Measurements from ENCODE around the gene PUM2.

The PUM2 gene

DNA sequence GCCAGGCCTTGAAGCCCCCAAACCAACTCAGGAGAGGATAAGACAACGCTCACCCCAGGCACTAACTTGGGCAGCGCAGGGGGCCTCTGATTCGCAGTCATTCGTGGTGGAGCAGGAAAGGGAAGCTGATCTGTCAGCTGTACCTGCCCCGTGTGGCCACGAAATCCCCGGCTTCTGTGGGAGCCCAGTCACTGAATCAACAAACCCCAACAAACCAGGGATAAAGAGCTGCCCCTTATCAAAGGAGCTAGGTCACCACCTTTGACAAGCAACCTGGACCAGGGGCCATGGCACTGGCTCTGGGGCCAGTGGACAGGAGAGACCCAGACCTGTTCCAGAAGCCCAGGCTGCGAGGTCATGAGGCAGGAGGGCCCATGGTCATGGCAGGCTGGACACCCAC is 140.2 kb downstream of the PUM2 start:
- no peak for TF ChIP-seq FOXM1 (IDR thresholded peaks at IDR 0.05; ENCODE audit: borderline replicate concordance, low read depth)
- TF ChIP-seq CREB1 (IDR thresholded peaks at IDR 0.05; ENCODE audit: low read depth), result no peak
- no peak for TF ChIP-seq YY1 (IDR thresholded peaks at IDR 0.05; ENCODE audit: low read depth)
- TF ChIP-seq, protein P1, sequence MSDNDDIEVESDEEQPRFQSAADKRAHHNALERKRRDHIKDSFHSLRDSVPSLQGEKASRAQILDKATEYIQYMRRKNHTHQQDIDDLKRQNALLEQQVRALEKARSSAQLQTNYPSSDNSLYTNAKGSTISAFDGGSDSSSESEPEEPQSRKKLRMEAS (IDR thresholded peaks at IDR 0.05), result no peak
- TF ChIP-seq EP300 (IDR thresholded peaks at IDR 0.05; ENCODE audit: borderline replicate concordance), result no peak
- TF ChIP-seq, protein P2, sequence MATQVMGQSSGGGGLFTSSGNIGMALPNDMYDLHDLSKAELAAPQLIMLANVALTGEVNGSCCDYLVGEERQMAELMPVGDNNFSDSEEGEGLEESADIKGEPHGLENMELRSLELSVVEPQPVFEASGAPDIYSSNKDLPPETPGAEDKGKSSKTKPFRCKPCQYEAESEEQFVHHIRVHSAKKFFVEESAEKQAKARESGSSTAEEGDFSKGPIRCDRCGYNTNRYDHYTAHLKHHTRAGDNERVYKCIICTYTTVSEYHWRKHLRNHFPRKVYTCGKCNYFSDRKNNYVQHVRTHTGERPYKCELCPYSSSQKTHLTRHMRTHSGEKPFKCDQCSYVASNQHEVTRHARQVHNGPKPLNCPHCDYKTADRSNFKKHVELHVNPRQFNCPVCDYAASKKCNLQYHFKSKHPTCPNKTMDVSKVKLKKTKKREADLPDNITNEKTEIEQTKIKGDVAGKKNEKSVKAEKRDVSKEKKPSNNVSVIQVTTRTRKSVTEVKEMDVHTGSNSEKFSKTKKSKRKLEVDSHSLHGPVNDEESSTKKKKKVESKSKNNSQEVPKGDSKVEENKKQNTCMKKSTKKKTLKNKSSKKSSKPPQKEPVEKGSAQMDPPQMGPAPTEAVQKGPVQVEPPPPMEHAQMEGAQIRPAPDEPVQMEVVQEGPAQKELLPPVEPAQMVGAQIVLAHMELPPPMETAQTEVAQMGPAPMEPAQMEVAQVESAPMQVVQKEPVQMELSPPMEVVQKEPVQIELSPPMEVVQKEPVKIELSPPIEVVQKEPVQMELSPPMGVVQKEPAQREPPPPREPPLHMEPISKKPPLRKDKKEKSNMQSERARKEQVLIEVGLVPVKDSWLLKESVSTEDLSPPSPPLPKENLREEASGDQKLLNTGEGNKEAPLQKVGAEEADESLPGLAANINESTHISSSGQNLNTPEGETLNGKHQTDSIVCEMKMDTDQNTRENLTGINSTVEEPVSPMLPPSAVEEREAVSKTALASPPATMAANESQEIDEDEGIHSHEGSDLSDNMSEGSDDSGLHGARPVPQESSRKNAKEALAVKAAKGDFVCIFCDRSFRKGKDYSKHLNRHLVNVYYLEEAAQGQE (IDR thresholded peaks at IDR 0.05; ENCODE audit: low read depth), result no peak
- no peak for TF ChIP-seq ZBTB7A (IDR thresholded peaks at IDR 0.05; ENCODE audit: low read depth)
- TF ChIP-seq, protein P3, sequence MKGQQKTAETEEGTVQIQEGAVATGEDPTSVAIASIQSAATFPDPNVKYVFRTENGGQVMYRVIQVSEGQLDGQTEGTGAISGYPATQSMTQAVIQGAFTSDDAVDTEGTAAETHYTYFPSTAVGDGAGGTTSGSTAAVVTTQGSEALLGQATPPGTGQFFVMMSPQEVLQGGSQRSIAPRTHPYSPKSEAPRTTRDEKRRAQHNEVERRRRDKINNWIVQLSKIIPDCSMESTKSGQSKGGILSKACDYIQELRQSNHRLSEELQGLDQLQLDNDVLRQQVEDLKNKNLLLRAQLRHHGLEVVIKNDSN (IDR thresholded peaks at IDR 0.05), result no peak
- no peak for TF ChIP-seq TEAD4 (IDR thresholded peaks at IDR 0.05)
- no peak for TF ChIP-seq TCF12 (IDR thresholded peaks at IDR 0.05; ENCODE audit: low read depth)
- TF ChIP-seq EGR1 (IDR thresholded peaks at IDR 0.05), result no peak
- TF ChIP-seq RAD21 (IDR thresholded peaks at IDR 0.05; ENCODE audit: low read depth), result no peak
- TF ChIP-seq TAF1 (IDR thresholded peaks at IDR 0.05; ENCODE audit: low read depth), result no peak

DNA sequence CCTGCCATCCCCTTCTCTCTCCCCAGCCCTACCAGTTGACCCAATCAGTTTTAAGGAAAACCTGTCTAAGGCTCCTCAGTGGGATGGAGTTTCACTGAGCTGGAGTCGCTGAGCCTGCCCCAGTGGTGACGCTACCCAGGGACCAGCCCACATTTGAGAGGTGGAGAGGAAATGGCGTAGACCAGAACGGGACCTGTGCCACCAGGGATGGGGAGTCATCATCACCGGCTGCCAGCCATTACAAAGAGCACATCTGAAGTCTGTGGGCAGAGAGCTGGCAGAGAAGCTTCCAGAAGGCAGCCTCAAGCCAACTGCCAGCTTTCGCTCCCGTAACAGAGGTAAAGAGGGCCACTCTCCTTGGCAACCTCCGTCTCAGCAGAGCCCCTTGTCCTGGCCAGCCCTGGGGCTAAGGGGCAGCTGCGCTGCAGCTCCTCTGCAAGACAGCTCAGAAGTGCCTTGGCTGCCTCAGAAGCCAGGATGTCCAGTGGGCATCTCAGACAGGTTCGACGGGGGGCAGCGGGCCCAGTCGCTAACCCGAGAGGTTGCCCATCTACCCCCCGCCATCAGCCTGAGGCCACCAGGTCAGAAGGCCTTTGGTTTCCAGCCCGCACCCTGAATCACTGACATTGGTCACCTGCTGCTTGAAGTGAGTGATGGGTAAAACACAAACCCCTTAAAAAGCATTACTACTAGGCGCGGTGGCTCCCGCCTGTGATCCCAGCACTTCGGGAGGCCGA is 141.1 kb downstream of the PUM2 start:
- TF ChIP-seq, protein P1 (IDR thresholded peaks at IDR 0.05), result no peak
- TF ChIP-seq EP300 (IDR thresholded peaks at IDR 0.05; ENCODE audit: borderline replicate concordance), result no peak
- TF ChIP-seq RAD21 (IDR thresholded peaks at IDR 0.05; ENCODE audit: low read depth), result no peak
- no peak for TF ChIP-seq NFIC (IDR thresholded peaks at IDR 0.05)
- TF ChIP-seq YY1 (IDR thresholded peaks at IDR 0.05; ENCODE audit: low read depth), result no peak

DNA sequence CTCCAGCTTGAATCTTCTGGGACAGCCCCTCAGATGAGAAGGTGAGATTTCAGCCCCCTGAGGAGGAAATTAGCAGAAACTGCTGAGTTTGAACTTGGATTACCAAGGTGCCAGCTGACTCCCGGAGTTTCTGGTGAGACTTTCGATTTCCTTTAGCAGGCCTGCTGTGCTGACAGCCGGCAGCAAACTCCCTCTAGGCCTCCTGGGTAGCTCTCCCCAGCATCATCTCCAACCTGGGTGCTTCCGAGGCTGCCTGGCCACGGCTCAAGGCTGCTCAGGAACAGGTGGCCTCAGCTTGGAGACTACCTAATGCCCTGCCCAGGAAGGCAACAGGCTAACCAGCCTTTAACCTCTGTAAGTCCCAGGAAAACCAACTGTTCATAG is 142.2 kb downstream of the PUM2 start:
- no peak for TF ChIP-seq NFIC (IDR thresholded peaks at IDR 0.05)
- TF ChIP-seq CREB1 (IDR thresholded peaks at IDR 0.05; ENCODE audit: low read depth), result no peak
- no peak for TF ChIP-seq EP300 (IDR thresholded peaks at IDR 0.05; ENCODE audit: borderline replicate concordance)
- TF ChIP-seq, protein P3 (IDR thresholded peaks at IDR 0.05), result no peak
- TF ChIP-seq, protein P2 (IDR thresholded peaks at IDR 0.05; ENCODE audit: low read depth), result no peak
- TF ChIP-seq FOXM1 (IDR thresholded peaks at IDR 0.05; ENCODE audit: borderline replicate concordance, low read depth), result no peak
- TF ChIP-seq TAF1 (IDR thresholded peaks at IDR 0.05; ENCODE audit: low read depth), result no peak
- TF ChIP-seq TEAD4 (IDR thresholded peaks at IDR 0.05), result no peak
- no peak for TF ChIP-seq EGR1 (IDR thresholded peaks at IDR 0.05)
- no peak for TF ChIP-seq RAD21 (IDR thresholded peaks at IDR 0.05; ENCODE audit: low read depth)

DNA sequence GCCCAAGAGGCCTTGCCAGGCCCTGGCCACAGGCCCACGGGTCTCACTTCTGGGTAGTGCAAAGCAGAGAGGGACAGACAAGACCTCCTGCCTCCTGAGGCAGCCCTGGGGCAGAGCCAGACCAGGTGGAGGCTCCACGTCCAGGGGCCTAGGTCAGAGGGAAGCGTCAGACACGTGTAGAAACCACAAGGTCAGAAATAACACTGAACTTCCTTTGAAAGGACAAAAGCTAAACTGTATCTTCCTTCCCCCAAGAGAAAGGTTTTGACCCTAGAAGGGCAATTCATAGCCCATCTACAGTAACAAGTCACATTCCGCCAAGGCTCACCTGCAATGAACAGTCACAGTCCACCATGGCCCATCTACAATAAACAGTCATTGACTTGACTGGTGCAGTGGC is 143.6 kb downstream of the PUM2 start:
- no peak for TF ChIP-seq CEBPB (IDR thresholded peaks at IDR 0.05)
- no peak for TF ChIP-seq YY1 (IDR thresholded peaks at IDR 0.05; ENCODE audit: low read depth)
- TF ChIP-seq, protein P3 (IDR thresholded peaks at IDR 0.05), result no peak
- TF ChIP-seq, protein P1 (IDR thresholded peaks at IDR 0.05), result no peak
- TF ChIP-seq RAD21 (IDR thresholded peaks at IDR 0.05; ENCODE audit: low read depth), result no peak
- TF ChIP-seq TEAD4 (IDR thresholded peaks at IDR 0.05), result no peak
- TF ChIP-seq, protein P2 (IDR thresholded peaks at IDR 0.05; ENCODE audit: low read depth), result no peak
- TF ChIP-seq CREB1 (IDR thresholded peaks at IDR 0.05; ENCODE audit: low read depth), result no peak
- no peak for TF ChIP-seq ZBTB7A (IDR thresholded peaks at IDR 0.05; ENCODE audit: low read depth)
- TF ChIP-seq EGR1 (IDR thresholded peaks at IDR 0.05), result no peak
- no peak for TF ChIP-seq EP300 (IDR thresholded peaks at IDR 0.05; ENCODE audit: borderline replicate concordance)
- no peak for TF ChIP-seq NFIC (IDR thresholded peaks at IDR 0.05)
- TF ChIP-seq TAF1 (IDR thresholded peaks at IDR 0.05; ENCODE audit: low read depth), result no peak
- no peak for TF ChIP-seq TCF12 (IDR thresholded peaks at IDR 0.05; ENCODE audit: low read depth)
- no peak for TF ChIP-seq FOXM1 (IDR thresholded peaks at IDR 0.05; ENCODE audit: borderline replicate concordance, low read depth)
